Fibroblast of lung (primary cell): Measurements from ENCODE around the gene LRRC3B. TPM values are rescaled to one million over a fixed set of nuclear protein-coding genes. Genes with fewer than 3 reads are reported as not detected.

Source experiments
- DNase-seq, 2 donors: peaks; one replicate each; pipeline versions ENCODE4 v3.0.0 to v3.0.0-alpha.2; 2010; ENCODE audit warnings: low read depth in 2 of 2
- H2AFZ ChIP-seq: 2 replicates; pipeline ENCODE4 v1.5.1; 2012; ENCODE audit warnings: low read length, control low read depth, inconsistent platforms
- H3K27ac ChIP-seq: 2 replicates; pipeline ENCODE4 v1.5.1; 2011; ENCODE audit warnings: low read length, control low read depth; ENCODE audit not compliant: insufficient read depth
- H3K27me3 ChIP-seq: 2 replicates; pipeline ENCODE4 v1.5.1; 2011; ENCODE audit warnings: mild to moderate bottlenecking, low read length; ENCODE audit not compliant: control insufficient read depth, insufficient read depth
- H3K36me3 ChIP-seq: 2 replicates; pipeline ENCODE4 v1.5.1; 2011; ENCODE audit warnings: low read length; ENCODE audit not compliant: control insufficient read depth, insufficient read depth
- H3K4me1 ChIP-seq: 2 replicates; pipeline ENCODE4 v1.5.1; 2011; ENCODE audit warnings: low read length; ENCODE audit not compliant: control insufficient read depth, insufficient read depth; ENCODE audit errors: extremely low read depth
- H3K4me2 ChIP-seq: 2 replicates; pipeline ENCODE4 v1.5.1; 2011; ENCODE audit warnings: low read length, control low read depth; ENCODE audit not compliant: insufficient read depth; ENCODE audit errors: extremely low read depth
- H3K4me3 ChIP-seq, 4 experiments: fragments of 200-600 bp in 1 of 4; sonication (generic) in 1 of 4; replicated peaks in 1 of 4; 2 replicates each; pipeline ENCODE4 v1.5.1; 2011 to 2016; ENCODE audit warnings: low read length in 4 of 4, low read depth in 3 of 4, mild to moderate bottlenecking in 3 of 4, control low read depth in 2 of 4, inconsistent platforms in 1 of 4, mixed read lengths in 1 of 4; ENCODE audit not compliant: insufficient read depth in 1 of 4; ENCODE audit errors: control extremely low read depth in 1 of 4
- H3K79me2 ChIP-seq: 2 replicates; pipeline ENCODE4 v1.5.1; 2012; ENCODE audit warnings: mild to moderate bottlenecking, low read length, inconsistent platforms; ENCODE audit not compliant: control insufficient read depth, insufficient read depth
- H3K9ac ChIP-seq: 2 replicates; pipeline ENCODE4 v1.5.1; 2011; ENCODE audit warnings: mild to moderate bottlenecking, low read length, control low read depth; ENCODE audit not compliant: insufficient read depth
- H3K9me3 ChIP-seq: 2 replicates; pipeline ENCODE4 v1.5.1; 2012; ENCODE audit warnings: low read depth, low read length; ENCODE audit not compliant: control insufficient read depth, insufficient read depth
- H4K20me1 ChIP-seq: 2 replicates; pipeline ENCODE4 v1.5.1; 2011; ENCODE audit warnings: low read length; ENCODE audit not compliant: control insufficient read depth, insufficient read depth; ENCODE audit errors: extremely low read depth
- CTCF ChIP-seq, 2 donors: IDR thresholded peaks in 1 of 2; conservative IDR thresholded peaks in 1 of 2; 1 replicate in 1 of 2; 2 replicates in 1 of 2; pipeline ENCODE4 v1.5.1; 2011 to 2012; ENCODE audit warnings: low read length in 2 of 2, control low read depth in 1 of 2, inconsistent platforms in 1 of 2, low read depth in 1 of 2, mild to moderate bottlenecking in 1 of 2
- EZH2 ChIP-seq: IDR thresholded peaks from 2 replicates; pipeline ENCODE4 v1.5.1; 2012; ENCODE audit warnings: low read length, control low read depth, mild to moderate bottlenecking; ENCODE audit errors: missing control alignments
- polyA plus RNA-seq, 2 donors: library from polyadenylated mRNA; depleted of rRNA in 1 of 2; stranded (reverse) in 1 of 2; unstranded in 1 of 2; fragments of >200 nt; gene quantifications; 2 replicates each; pipeline ENCODE4 v1.2.1, GENCODE V29; 2011 to 2012; ENCODE audit warnings: missing spikeins in 1 of 2
- total RNA-seq: library from RNA; depleted of rRNA; stranded (reverse); fragments of >200 nt; gene quantifications from 2 replicates; pipeline ENCODE4 v1.2.1, GENCODE V29; 2014

The LRRC3B gene
- total and polyA plus RNA-seq, 2 donors (not counting 1 experiment from before 2014, with no cell fraction given), result not detected

- no peak for TF ChIP-seq CTCF (conservative IDR thresholded peaks at IDR 0.05 in 1 of 2, IDR thresholded peaks at IDR 0.05 in 1 of 2; ENCODE audit: low read depth in 1 of 2, low read length in 2 of 2)
- TF ChIP-seq EZH2, result no peak
- Histone ChIP-seq H2AFZ (no peak overlapping the region), H3K27ac (no peak overlapping the region), H3K27me3 (no peaks in the 10 kb centered on the region), H3K36me3 (no peaks in the 10 kb centered on the region), H3K4me1 (no peaks in the 10 kb centered on the region), H3K9ac (no peak overlapping the region), H3K9me3 (no peaks in the 10 kb centered on the region), H3K79me2 (no peaks in the 10 kb centered on the region), H4K20me1 (no peaks in the 10 kb centered on the region), H3K4me2 (no peak overlapping the region), H3K4me3 (no peak overlapping the region)
- DNase-seq, result no peak
Measured at GRCh38 chr3:26719134-26719533, 96.6 kb downstream of the LRRC3B start.

- H3K9me3 ChIP-seq, result no peaks in the 10 kb centered on the region
- H3K27ac ChIP-seq, result no peak overlapping the region
- no peaks in the 10 kb centered on the region for H3K36me3 ChIP-seq
- TF ChIP-seq EZH2 (no peak), CTCF (conservative IDR thresholded peaks at IDR 0.05 in 1 of 2, IDR thresholded peaks at IDR 0.05 in 1 of 2; ENCODE audit: low read depth in 1 of 2, low read length in 2 of 2) (no peak)
- no peaks in the 10 kb centered on the region for H3K4me1 ChIP-seq
- no peak overlapping the region for H3K4me2 ChIP-seq
- H3K27me3 ChIP-seq, result no peaks in the 10 kb centered on the region
- H3K79me2 ChIP-seq, result no peaks in the 10 kb centered on the region
- H2AFZ ChIP-seq, result no peak overlapping the region
- no peak overlapping the region for H3K9ac ChIP-seq
- H3K4me3 ChIP-seq, result no peak overlapping the region
- no peaks in the 10 kb centered on the region for H4K20me1 ChIP-seq
- no peak for DNase-seq
Measured at GRCh38 chr3:26721047-26721446, 98.5 kb downstream of the LRRC3B start.

GRCh38 chr3:26731843-26732242, 109.3 kb downstream of the LRRC3B start:
- no peaks in the 10 kb centered on the region for H3K27me3 ChIP-seq
- H3K9ac ChIP-seq, result no peak overlapping the region
- no peak overlapping the region for H3K4me3 ChIP-seq
- H2AFZ ChIP-seq, result no peak overlapping the region
- no peaks in the 10 kb centered on the region for H3K36me3 ChIP-seq
- no peaks in the 10 kb centered on the region for H3K4me1 ChIP-seq
- H3K27ac ChIP-seq, result no peak overlapping the region
- TF ChIP-seq CTCF (conservative IDR thresholded peaks at IDR 0.05 in 1 of 2, IDR thresholded peaks at IDR 0.05 in 1 of 2; ENCODE audit: low read depth in 1 of 2, low read length in 2 of 2) (no peak), EZH2 (no peak)
- no peaks in the 10 kb centered on the region for H4K20me1 ChIP-seq
- H3K9me3 ChIP-seq, result no peaks in the 10 kb centered on the region
- no peak overlapping the region for H3K4me2 ChIP-seq
- H3K79me2 ChIP-seq, result no peaks in the 10 kb centered on the region
- DNase-seq, result no peak
